ENCODE data around the gene ZFYVE27. TPM values are rescaled to one million over a fixed set of nuclear protein-coding genes. Genes with fewer than 3 reads are reported as not detected.

Gene ZFYVE27
- polyA plus RNA-seq, 3 donors: 6.2 to 31.1 (median 9.7) TPM

GRCh38 chr10:97773096-97773495, 36.2 kb downstream of the ZFYVE27 start:
- H3K27me3 Mint-ChIP-seq (ENCODE audit: low read depth in 3 of 3): peaks cover 44 to 56% (median 54%) of the 10 kb centered on the region in 3 donors
- peaks cover 0 to 3% of the 10 kb centered on the region in 2 donors for H3K36me3 Mint-ChIP-seq

GRCh38 chr10:97774811-97775294, 37.9 kb downstream of the ZFYVE27 start:
- peaks cover 17% of the 10 kb centered on the region for H3K4me1 Mint-ChIP-seq
- no peak overlapping the region for H3K27ac ChIP-seq (ENCODE audit: low read depth in 1 of 2, low read length in 2 of 2)
- no peak overlapping the region for H3K4me3 ChIP-seq (replicated peaks in 1 of 3; ENCODE audit: low read depth in 2 of 3, low read length in 3 of 3)
- no peak overlapping the region for H3K4me3 Mint-ChIP-seq
- peaks cover 0 to 3% of the 10 kb centered on the region in 2 donors for H3K36me3 Mint-ChIP-seq
- no peak overlapping the region for H3K9ac ChIP-seq (ENCODE audit: insufficient read depth, low read length, poor library complexity, severe bottlenecking)
- no peak for TF ChIP-seq CTCF (IDR thresholded peaks at IDR 0.05)
- peaks cover 42 to 53% (median 49%) of the 10 kb centered on the region in 3 donors for H3K27me3 Mint-ChIP-seq (ENCODE audit: low read depth in 3 of 3)
- H3K79me2 ChIP-seq (ENCODE audit: insufficient read depth, low read length): no peaks in the 10 kb centered on the region
- no peak overlapping the region for H3K4me2 ChIP-seq (replicated peaks; ENCODE audit: extremely low read depth, low read length, poor library complexity, severe bottlenecking)
- no peaks in the 10 kb centered on the region for H4K20me1 ChIP-seq (ENCODE audit: insufficient read depth, low read length)
- 70% methylated on average over 8 of the region's 10 CpGs for WGBS (ENCODE audit: insufficient coverage)
- intact Hi-C loops (cut with micrococcal nuclease): no loop called here
- H3K36me3 ChIP-seq (replicated peaks in 1 of 2; ENCODE audit: control insufficient read depth in 1 of 2, insufficient read depth in 2 of 2, low read length in 2 of 2): no peaks in the 10 kb centered on the region
- no peak overlapping the region for H2AFZ ChIP-seq (ENCODE audit: insufficient read depth, low read depth, low read length, poor library complexity, severe bottlenecking)
- peaks cover 24 to 34% of the 10 kb centered on the region in 2 donors for H3K27me3 ChIP-seq (ENCODE audit: control insufficient read depth in 2 of 2, insufficient read depth in 2 of 2, low read length in 2 of 2)
- no peak for DNase-seq
- H3K9me3 ChIP-seq (replicated peaks in 1 of 2; ENCODE audit: control insufficient read depth in 1 of 2, insufficient read depth in 1 of 2, low read length in 2 of 2): peaks cover 0 to 7% of the 10 kb centered on the region in 2 donors
- H3K27ac Mint-ChIP-seq: no peak overlapping the region
- H3K9me3 Mint-ChIP-seq: peaks cover 0 to 8% (median 4%) of the 10 kb centered on the region in 7 donors
- H3K4me1 ChIP-seq (ENCODE audit: control insufficient read depth in 1 of 2, insufficient read depth in 2 of 2, low read length in 2 of 2): peaks cover 3 to 14% of the 10 kb centered on the region in 2 donors

More at GRCh38 chr10:97773096-97773495, 36.2 kb downstream of the ZFYVE27 start:
- Histone ChIP-seq H4K20me1 (ENCODE audit: insufficient read depth, low read length) (no peaks in the 10 kb centered on the region), H3K27ac (ENCODE audit: low read depth in 1 of 2, low read length in 2 of 2) (no peak overlapping the region), H2AFZ (ENCODE audit: insufficient read depth, low read depth, low read length, poor library complexity, severe bottlenecking) (no peak overlapping the region), H3K4me2 (replicated peaks; ENCODE audit: extremely low read depth, low read length, poor library complexity, severe bottlenecking) (no peak overlapping the region), H3K4me3 (replicated peaks in 1 of 3; ENCODE audit: low read depth in 2 of 3, low read length in 3 of 3) (no peak overlapping the region), H3K4me1 (ENCODE audit: control insufficient read depth in 1 of 2, insufficient read depth in 2 of 2, low read length in 2 of 2) (peaks cover 3 to 18% of the 10 kb centered on the region in 2 donors), H3K36me3 (replicated peaks in 1 of 2; ENCODE audit: control insufficient read depth in 1 of 2, insufficient read depth in 2 of 2, low read length in 2 of 2) (no peaks in the 10 kb centered on the region), H3K9ac (ENCODE audit: insufficient read depth, low read length, poor library complexity, severe bottlenecking) (no peak overlapping the region), H3K27me3 (ENCODE audit: control insufficient read depth in 2 of 2, insufficient read depth in 2 of 2, low read length in 2 of 2) (peaks cover 24 to 34% of the 10 kb centered on the region in 2 donors), H3K9me3 (replicated peaks in 1 of 2; ENCODE audit: control insufficient read depth in 1 of 2, insufficient read depth in 1 of 2, low read length in 2 of 2) (peaks cover 0 to 7% of the 10 kb centered on the region in 2 donors), H3K79me2 (ENCODE audit: insufficient read depth, low read length) (no peaks in the 10 kb centered on the region)
- no CpG with 5 or more reads among the region's 1 CpG for WGBS (ENCODE audit: insufficient coverage)
- Mint-ChIP-seq H3K4me1 (peaks cover 29% of the 10 kb centered on the region), H3K9me3 (peaks cover 0 to 8% (median 4%) of the 10 kb centered on the region in 7 donors), H3K4me3 (peak overlapping the region in 1 of 2 donors; percentile 62), H3K27ac (no peak overlapping the region)
- no peak for DNase-seq
- no peak for TF ChIP-seq CTCF (IDR thresholded peaks at IDR 0.05)
- intact Hi-C loops (cut with micrococcal nuclease): no loop called here
